ENCODE data around the gene CLEC4E.
"Not testable (repeated sequence)": the region's sequence is repeated elsewhere in the genome, so short reads cannot be mapped to it uniquely, and the experiment has no call there.

CLEC4E gene

DNA sequence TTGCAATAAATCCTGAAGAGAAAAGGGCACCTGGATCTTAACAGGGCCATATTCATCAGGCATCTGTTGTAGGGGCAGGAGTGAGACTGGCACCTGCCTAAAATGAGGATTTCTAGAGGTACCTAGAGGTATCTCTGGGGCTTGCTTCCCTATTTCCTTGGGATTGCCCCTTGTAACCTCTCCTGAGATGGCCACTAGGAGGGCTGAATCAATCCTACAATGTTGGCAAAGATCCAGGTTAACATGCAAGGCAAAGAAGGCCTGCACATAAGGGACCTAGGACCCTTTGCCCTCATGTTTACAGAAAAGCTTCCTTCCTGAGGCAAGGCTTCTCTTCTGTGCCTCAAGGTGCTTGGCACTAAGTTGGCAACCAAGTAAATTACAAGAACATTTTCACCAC is 25.8 kb upstream of the CLEC4E start:
- H3K4me1 ChIP-seq, result no peaks in the 10 kb centered on the region
- peaks cover 0 to 16% (median 9%) of the 10 kb centered on the region in 3 donors for H3K9me3 ChIP-seq
- no peak for DNase-seq
- no peak overlapping the region for H3K4me3 ChIP-seq
- intact Hi-C loops (cut with DNase I; ENCODE audit: low total_unique reads), result no loop called here
- no peaks in the 10 kb centered on the region for H3K27me3 ChIP-seq
- H3K27ac ChIP-seq, result no peak overlapping the region
- no peaks in the 10 kb centered on the region for H3K36me3 ChIP-seq
- TF ChIP-seq, protein P1, sequence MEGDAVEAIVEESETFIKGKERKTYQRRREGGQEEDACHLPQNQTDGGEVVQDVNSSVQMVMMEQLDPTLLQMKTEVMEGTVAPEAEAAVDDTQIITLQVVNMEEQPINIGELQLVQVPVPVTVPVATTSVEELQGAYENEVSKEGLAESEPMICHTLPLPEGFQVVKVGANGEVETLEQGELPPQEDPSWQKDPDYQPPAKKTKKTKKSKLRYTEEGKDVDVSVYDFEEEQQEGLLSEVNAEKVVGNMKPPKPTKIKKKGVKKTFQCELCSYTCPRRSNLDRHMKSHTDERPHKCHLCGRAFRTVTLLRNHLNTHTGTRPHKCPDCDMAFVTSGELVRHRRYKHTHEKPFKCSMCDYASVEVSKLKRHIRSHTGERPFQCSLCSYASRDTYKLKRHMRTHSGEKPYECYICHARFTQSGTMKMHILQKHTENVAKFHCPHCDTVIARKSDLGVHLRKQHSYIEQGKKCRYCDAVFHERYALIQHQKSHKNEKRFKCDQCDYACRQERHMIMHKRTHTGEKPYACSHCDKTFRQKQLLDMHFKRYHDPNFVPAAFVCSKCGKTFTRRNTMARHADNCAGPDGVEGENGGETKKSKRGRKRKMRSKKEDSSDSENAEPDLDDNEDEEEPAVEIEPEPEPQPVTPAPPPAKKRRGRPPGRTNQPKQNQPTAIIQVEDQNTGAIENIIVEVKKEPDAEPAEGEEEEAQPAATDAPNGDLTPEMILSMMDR (IDR thresholded peaks at IDR 0.05), result no peak

DNA sequence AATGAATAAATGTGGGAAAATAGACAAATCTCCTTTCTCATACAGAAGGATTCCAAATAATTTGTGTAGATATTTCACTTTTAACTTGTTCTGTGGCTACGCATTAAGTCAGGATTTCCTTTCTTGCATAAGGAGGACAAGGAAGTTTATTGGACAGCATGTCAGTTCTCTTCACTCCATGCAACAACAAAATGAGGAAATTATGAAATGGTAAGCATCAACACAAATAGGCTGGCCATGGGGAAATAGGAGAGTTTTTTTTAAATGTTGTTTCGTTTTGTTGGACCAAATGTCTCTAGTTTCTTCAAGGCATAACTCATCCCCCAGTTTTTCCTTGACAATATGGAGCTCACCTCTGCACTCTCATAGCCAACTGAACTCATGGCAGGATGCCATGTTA is 25.3 kb upstream of the CLEC4E start:
- peaks cover 0 to 16% (median 9%) of the 10 kb centered on the region in 3 donors for H3K9me3 ChIP-seq
- H3K27ac ChIP-seq; H3K4me1 ChIP-seq; DNase-seq; H3K4me3 ChIP-seq; H3K27me3 ChIP-seq; H3K36me3 ChIP-seq; intact Hi-C loops (cut with DNase I; ENCODE audit: low total_unique reads): not testable (repeated sequence)

DNA sequence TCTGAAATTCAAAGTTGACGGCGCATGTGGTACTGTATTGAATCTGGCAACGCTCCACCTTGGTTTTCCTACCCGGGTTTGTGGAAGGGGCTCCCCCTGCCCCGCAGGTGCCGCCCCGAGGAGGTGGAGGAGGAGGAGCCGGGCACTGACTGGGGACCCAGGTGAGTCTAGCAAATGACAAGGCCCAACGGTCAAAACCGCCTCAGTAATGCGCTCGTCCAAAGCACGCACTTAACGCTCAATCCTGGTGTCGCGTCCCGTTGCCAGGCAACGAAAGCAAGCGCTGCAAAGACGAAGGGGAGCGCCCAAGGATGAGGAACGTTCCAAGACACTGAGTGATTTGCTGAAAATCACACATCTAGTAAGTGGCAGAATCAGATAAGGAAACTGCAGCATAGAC is 24.0 kb upstream of the CLEC4E start:
- H3K9me3 ChIP-seq, result peaks cover 0 to 16% (median 9%) of the 10 kb centered on the region in 3 donors

DNA sequence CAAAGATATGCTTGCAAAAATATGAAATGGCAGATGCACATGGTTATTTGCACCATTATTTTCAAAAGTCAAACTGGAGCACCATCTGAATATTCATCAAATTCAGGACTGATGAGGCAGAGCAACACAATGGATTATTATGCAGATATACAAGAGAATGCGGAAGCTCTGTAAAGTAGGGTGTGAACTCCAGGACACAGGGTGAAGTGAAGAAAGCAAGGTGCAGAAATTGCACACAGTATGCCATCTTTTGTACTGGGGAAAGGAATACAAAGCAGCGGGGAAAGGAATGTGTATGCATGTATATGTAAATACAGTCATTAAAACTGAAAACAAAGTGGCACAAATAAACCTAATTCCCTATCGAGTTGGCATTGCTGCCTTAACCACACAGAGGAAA is 22.7 kb upstream of the CLEC4E start:
- Histone ChIP-seq H3K9me3 (peaks cover 0 to 16% (median 9%) of the 10 kb centered on the region in 3 donors), H3K4me3 (no peak overlapping the region), H3K27me3 (no peaks in the 10 kb centered on the region), H3K36me3 (no peaks in the 10 kb centered on the region), H3K27ac (no peak overlapping the region), H3K4me1 (no peaks in the 10 kb centered on the region)
- DNase-seq, result no peak
- intact Hi-C loops (cut with DNase I; ENCODE audit: low total_unique reads), result no loop called here
- TF ChIP-seq, protein P1 (IDR thresholded peaks at IDR 0.05), result no peak

More for the DNA sequence above, 24.0 kb upstream of the CLEC4E start:
- Histone ChIP-seq H3K4me1 (no peaks in the 10 kb centered on the region), H3K27me3 (no peaks in the 10 kb centered on the region), H3K36me3 (no peaks in the 10 kb centered on the region), H3K27ac (no peak overlapping the region), H3K4me3 (no peak overlapping the region)
- TF ChIP-seq, protein P1 (IDR thresholded peaks at IDR 0.05), result no peak
- intact Hi-C loops (cut with DNase I; ENCODE audit: low total_unique reads), result no loop called here
- no peak for DNase-seq

DNA sequence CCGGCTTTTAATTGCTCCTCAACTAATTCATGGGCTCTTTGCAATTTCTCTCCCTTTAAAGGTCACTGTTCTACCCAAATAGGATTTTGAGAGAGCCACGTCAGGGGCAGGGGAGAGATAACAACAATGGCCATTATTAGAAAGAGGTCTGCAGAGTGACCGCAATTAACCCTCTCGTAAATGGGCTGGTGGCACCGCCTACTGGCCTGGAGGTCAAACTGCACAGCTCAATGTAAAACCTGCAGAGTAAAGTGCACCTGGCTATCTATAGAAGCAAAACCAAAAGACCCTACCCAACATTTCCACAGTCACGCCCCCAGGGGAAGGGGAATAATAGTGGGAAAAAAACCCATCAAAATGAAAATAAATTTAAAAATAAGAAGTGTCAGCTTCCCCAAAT is 21.6 kb upstream of the CLEC4E start:
- TF ChIP-seq, protein P1 (IDR thresholded peaks at IDR 0.05), result no peak
- H3K27me3 ChIP-seq, result no peaks in the 10 kb centered on the region

DNA sequence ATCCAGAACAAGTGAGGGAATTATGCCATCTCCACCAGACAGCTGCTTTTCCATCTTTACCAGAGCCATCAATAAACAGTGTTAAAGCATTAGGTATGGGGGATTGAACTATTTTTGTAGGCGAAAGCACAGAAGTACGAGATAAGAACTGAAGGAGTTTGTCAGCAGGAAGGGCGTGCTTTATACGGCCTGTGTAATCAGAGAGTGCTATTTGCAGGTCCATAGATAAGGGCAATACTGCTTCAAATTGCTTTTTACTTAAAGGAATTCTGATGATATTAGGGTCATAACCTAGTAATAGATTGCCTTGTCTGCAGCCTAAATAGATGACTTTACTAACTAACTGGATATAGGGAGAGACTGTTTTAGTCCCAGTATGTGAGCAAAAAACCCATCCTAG is 20.3 kb upstream of the CLEC4E start:
- no peak overlapping the region for H3K4me3 ChIP-seq
- peaks cover 0 to 16% (median 9%) of the 10 kb centered on the region in 3 donors for H3K9me3 ChIP-seq
- H3K27me3 ChIP-seq, result no peaks in the 10 kb centered on the region
- H3K4me1 ChIP-seq, result no peaks in the 10 kb centered on the region
- no peak overlapping the region for H3K27ac ChIP-seq
- no peaks in the 10 kb centered on the region for H3K36me3 ChIP-seq
- intact Hi-C loops (cut with DNase I; ENCODE audit: low total_unique reads), result no loop called here
- no peak for DNase-seq
- TF ChIP-seq, protein P1 (IDR thresholded peaks at IDR 0.05), result no peak

More for the DNA sequence above, 21.6 kb upstream of the CLEC4E start:
- H3K9me3 ChIP-seq, result peaks cover 0 to 16% (median 9%) of the 10 kb centered on the region in 3 donors
- no peak for DNase-seq
- H3K4me3 ChIP-seq, result no peak overlapping the region
- intact Hi-C loops (cut with DNase I; ENCODE audit: low total_unique reads), result no loop called here
- no peaks in the 10 kb centered on the region for H3K4me1 ChIP-seq
- no peak overlapping the region for H3K27ac ChIP-seq
- no peaks in the 10 kb centered on the region for H3K36me3 ChIP-seq

Measured in tibial artery (tissue), 4 donors.